H1 (cell line): ENCODE results near the gene SLC23A2.

ENCODE experiments used
- CHD1 ChIP-seq: IDR thresholded peaks from 2 replicates; pipeline ENCODE4 v1.6.1; 2012; ENCODE audit warnings: low read depth, low read length, improper control_type of control experiment
- EZH2 ChIP-seq: fragments of 200-600 bp; sonication (generic); IDR thresholded peaks from 2 replicates; pipeline ENCODE4 v1.7.1; 2012; ENCODE audit warnings: low read depth, mild to moderate bottlenecking, moderate library complexity, low read length, inconsistent platforms; ENCODE audit not compliant: severe bottlenecking
- GABPA ChIP-seq: IDR thresholded peaks from 2 replicates; pipeline ENCODE4 v1.6.1; 2011; ENCODE audit warnings: mild to moderate bottlenecking, low read length, moderate library complexity, borderline replicate concordance; ENCODE audit not compliant: insufficient read depth
- HDAC6 ChIP-seq: IDR thresholded peaks from one replicate; pipeline ENCODE4 v1.7.1; 2012; ENCODE audit warnings: low read depth, mild to moderate bottlenecking, inconsistent platforms, low read length, moderate library complexity
- JUND ChIP-seq: IDR thresholded peaks from 2 replicates; pipeline ENCODE4 v1.6.1; 2011; ENCODE audit warnings: mild to moderate bottlenecking, improper control_type of control experiment, low read length
- KDM1A ChIP-seq: fragments of 200-600, 300-600 bp; sonication (generic); IDR thresholded peaks from 2 replicates; pipeline ENCODE4 v1.7.1; 2016; ENCODE audit warnings: mild to moderate bottlenecking, low read length, borderline replicate concordance
- KDM5A ChIP-seq: fragments of 200-600 bp; IDR thresholded peaks from 2 replicates; pipeline ENCODE4 v1.7.1; 2012; ENCODE audit warnings: mild to moderate bottlenecking, low read length, inconsistent platforms, mixed read lengths
- POLR2A ChIP-seq, 2 experiments: IDR thresholded peaks; 1 replicate in 1 of 2; 2 replicates in 1 of 2; pipeline ENCODE4 v1.6.1; 2011; ENCODE audit warnings: low read depth in 2 of 2, low read length in 2 of 2, mild to moderate bottlenecking in 2 of 2; ENCODE audit errors: control extremely low read depth in 1 of 2
- POLR2AphosphoS5 ChIP-seq: IDR thresholded peaks from 2 replicates; pipeline ENCODE4 v1.6.1; 2011; ENCODE audit warnings: low read depth, low read length
- SP2 ChIP-seq: IDR thresholded peaks from 2 replicates; pipeline ENCODE4 v1.6.1; 2012; ENCODE audit warnings: mild to moderate bottlenecking, low read length, inconsistent platforms
- TAF7 ChIP-seq: optimal IDR thresholded peaks from 2 replicates; pipeline ENCODE3; 2011; ENCODE audit warnings: low read depth, mild to moderate bottlenecking, inconsistent platforms, low read length, moderate library complexity, borderline replicate concordance
- TEAD4 ChIP-seq: IDR thresholded peaks from 2 replicates; pipeline ENCODE4 v1.6.1; 2012; ENCODE audit warnings: low read depth, low read length, inconsistent platforms, mixed read lengths
- TF ChIP-seq, protein P1 (sequence below), 3 experiments: IDR thresholded peaks; 1 replicate in 2 of 3; 2 replicates in 1 of 3; pipeline versions ENCODE4 v1.5.1 to v1.6.1; 2011; ENCODE audit warnings: low read length in 3 of 3, mild to moderate bottlenecking in 3 of 3, inconsistent platforms in 2 of 3, low read depth in 1 of 3, moderate library complexity in 1 of 3; ENCODE audit not compliant: insufficient read depth in 1 of 3; ENCODE audit errors: control extremely low read depth in 1 of 3
- TF ChIP-seq, protein P2 (sequence below): IDR thresholded peaks from 2 replicates; pipeline ENCODE4 v1.6.1; 2011; ENCODE audit warnings: low read length, improper control_type of control experiment

DNA sequence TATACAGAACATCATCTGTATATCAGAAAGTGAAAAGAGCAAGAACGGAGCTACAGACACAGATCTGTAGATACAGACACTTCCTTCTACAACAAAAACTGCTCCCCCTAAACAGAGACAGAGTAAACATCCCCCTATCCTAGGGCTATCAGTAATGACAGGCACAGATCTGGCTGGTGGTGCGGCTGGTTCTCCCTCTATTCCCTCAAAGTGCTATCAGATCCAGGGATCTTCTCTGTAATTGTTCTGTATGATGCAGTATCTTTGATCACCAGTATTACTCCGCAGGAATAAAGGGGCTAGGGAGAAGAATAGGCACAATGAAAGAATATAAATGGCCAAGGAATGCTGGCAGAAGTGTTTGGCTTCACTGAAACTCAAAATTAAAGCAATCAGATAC lies 80.7 kb downstream of the SLC23A2 start:
- TF ChIP-seq TEAD4 (no peak), POLR2AphosphoS5 (no peak), KDM1A (no peak), TAF7 (no peak), KDM5A (no peak), CHD1 (no peak), SP2 (no peak), POLR2A (IDR thresholded peaks at IDR 0.05; ENCODE audit: control extremely low read depth in 1 of 2, low read depth in 2 of 2, low read length in 2 of 2) (no peak), JUND (no peak), HDAC6 (no peak), EZH2 (no peak), GABPA (no peak)
- TF ChIP-seq, protein P1, sequence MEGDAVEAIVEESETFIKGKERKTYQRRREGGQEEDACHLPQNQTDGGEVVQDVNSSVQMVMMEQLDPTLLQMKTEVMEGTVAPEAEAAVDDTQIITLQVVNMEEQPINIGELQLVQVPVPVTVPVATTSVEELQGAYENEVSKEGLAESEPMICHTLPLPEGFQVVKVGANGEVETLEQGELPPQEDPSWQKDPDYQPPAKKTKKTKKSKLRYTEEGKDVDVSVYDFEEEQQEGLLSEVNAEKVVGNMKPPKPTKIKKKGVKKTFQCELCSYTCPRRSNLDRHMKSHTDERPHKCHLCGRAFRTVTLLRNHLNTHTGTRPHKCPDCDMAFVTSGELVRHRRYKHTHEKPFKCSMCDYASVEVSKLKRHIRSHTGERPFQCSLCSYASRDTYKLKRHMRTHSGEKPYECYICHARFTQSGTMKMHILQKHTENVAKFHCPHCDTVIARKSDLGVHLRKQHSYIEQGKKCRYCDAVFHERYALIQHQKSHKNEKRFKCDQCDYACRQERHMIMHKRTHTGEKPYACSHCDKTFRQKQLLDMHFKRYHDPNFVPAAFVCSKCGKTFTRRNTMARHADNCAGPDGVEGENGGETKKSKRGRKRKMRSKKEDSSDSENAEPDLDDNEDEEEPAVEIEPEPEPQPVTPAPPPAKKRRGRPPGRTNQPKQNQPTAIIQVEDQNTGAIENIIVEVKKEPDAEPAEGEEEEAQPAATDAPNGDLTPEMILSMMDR (IDR thresholded peaks at IDR 0.05; ENCODE audit: control extremely low read depth in 1 of 3, insufficient read depth in 1 of 3, low read depth in 1 of 3, low read length in 3 of 3): no peak
- TF ChIP-seq, protein P2, sequence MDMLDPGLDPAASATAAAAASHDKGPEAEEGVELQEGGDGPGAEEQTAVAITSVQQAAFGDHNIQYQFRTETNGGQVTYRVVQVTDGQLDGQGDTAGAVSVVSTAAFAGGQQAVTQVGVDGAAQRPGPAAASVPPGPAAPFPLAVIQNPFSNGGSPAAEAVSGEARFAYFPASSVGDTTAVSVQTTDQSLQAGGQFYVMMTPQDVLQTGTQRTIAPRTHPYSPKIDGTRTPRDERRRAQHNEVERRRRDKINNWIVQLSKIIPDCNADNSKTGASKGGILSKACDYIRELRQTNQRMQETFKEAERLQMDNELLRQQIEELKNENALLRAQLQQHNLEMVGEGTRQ: no peak
